MCF 10A (cell line): ENCODE results near the gene TMOD4. TPM values are rescaled to one million over a fixed set of nuclear protein-coding genes. Genes with fewer than 3 reads are reported as not detected.

Experiments
- BruUV-seq: library from RNA; stranded (reverse); fragments of 400-500 nt; replicated peaks from 2 replicates; lab custom pipeline; 2021; lab: Mats Ljungman, UMichigan
- CTCF ChIA-PET: fragments of 300-600 bp; sonication (Branson Sonifier 250); formaldehyde crosslinking; extraction: SDS; loops from one replicate; lab custom pipeline; 2021; ENCODE audit warnings: antibody characterized with exemption, inconsistent platforms; lab: Yijun Ruan, JAX
- POLR2A ChIA-PET: fragments of 300-600, 350-650 bp; sonication (Branson Sonifier 250); formaldehyde crosslinking; extraction: SDS; loops from one replicate; lab custom pipeline; 2020; ENCODE audit warnings: antibody characterized with exemption, inconsistent platforms; lab: Yijun Ruan, JAX
- DNase-seq: peaks from one replicate; pipeline ENCODE4 v3.0.0-alpha.2; 2018; ENCODE audit not compliant: unreplicated experiment
- H3K27ac Mint-ChIP-seq: one replicate; pipeline ENCODE4 v1.8.0; 2022; ENCODE audit warnings: mild to moderate bottlenecking, low read depth, mixed read lengths; ENCODE audit not compliant: unreplicated experiment
- H3K27me3 Mint-ChIP-seq: one replicate; pipeline ENCODE4 v1.8.0; 2022; ENCODE audit warnings: mixed read lengths; ENCODE audit not compliant: insufficient read depth, unreplicated experiment
- H3K36me3 Mint-ChIP-seq: one replicate; pipeline ENCODE4 v1.8.0; 2022; ENCODE audit warnings: mild to moderate bottlenecking, moderate library complexity, mixed read lengths; ENCODE audit not compliant: insufficient read depth, unreplicated experiment
- H3K4me1 Mint-ChIP-seq: one replicate; pipeline ENCODE4 v1.8.0; 2022; ENCODE audit warnings: mixed read lengths; ENCODE audit not compliant: insufficient read depth, unreplicated experiment
- H3K4me3 Mint-ChIP-seq: one replicate; pipeline ENCODE4 v1.8.0; 2022; ENCODE audit warnings: mild to moderate bottlenecking, moderate library complexity, mixed read lengths; ENCODE audit not compliant: unreplicated experiment
- H3K9me3 Mint-ChIP-seq: one replicate; pipeline ENCODE4 v1.8.0; 2022; ENCODE audit warnings: mixed read lengths; ENCODE audit not compliant: unreplicated experiment
- CTCF ChIP-seq: fragments of 200-600 bp; IDR thresholded peaks from one replicate; pipeline ENCODE4 v1.8.0; 2022; ENCODE audit warnings: antibody characterized with exemption, mild to moderate bottlenecking; ENCODE audit not compliant: unreplicated experiment
- intact Hi-C: fragments of 100-400 bp; cut with micrococcal nuclease; formaldehyde crosslinking; loops from 2 replicates; pipeline ENCODE4 v1.14.1; 2022
- total RNA-seq: library from RNA; stranded (reverse); gene quantifications from 2 replicates; pipeline ENCODE4 v1.2.3, GENCODE V29; 2022

The TMOD4 gene
- total RNA-seq, 1 experiment from 2014 or later, result not detected

GRCh38 chr1:151166505-151166956 is 9.2 kb downstream of the TMOD4 start:
- CTCF ChIA-PET, result interaction anchor here (0.5 to 2.4 kb wide), 8 partner anchors 21 to 596 kb away, joined by 3 to 12 read pairs (median 4); partner anchors contain the start of gene VPS72
- BruUV-seq, result no TSS peak
- intact Hi-C loops, result no loop called here
- DNase-seq, result peak; percentile 56
- no peaks in the 10 kb centered on the region for H3K27me3 Mint-ChIP-seq
- H3K27ac Mint-ChIP-seq, result peak overlapping the region; percentile 97
- POLR2A ChIA-PET, result interaction anchor here (0.6 to 4.8 kb wide), 32 partner anchors 8 to 860 kb away, joined by 3 to 91 read pairs (median 4); partner anchors contain the start of genes C1orf56, MINDY1, PI4KB and PIP5K1A
- H3K4me1 Mint-ChIP-seq, result peaks cover 25% of the 10 kb centered on the region
- H3K36me3 Mint-ChIP-seq, result peaks cover 36% of the 10 kb centered on the region
- no peaks in the 10 kb centered on the region for H3K9me3 Mint-ChIP-seq
- H3K4me3 Mint-ChIP-seq, result peak overlapping the region; percentile 87
- TF ChIP-seq CTCF, result no peak

- Mint-ChIP-seq H3K36me3 (peaks cover 40% of the 10 kb centered on the region), H3K4me3 (peak within 1 kb of the TSS; percentile 87), H3K27ac (peak within 1 kb of the TSS; percentile 97), H3K9me3 (no peaks in the 10 kb centered on the region), H3K4me1 (peaks cover 25% of the 10 kb centered on the region), H3K27me3 (no peaks in the 10 kb centered on the region)
- peak; percentile 100 for DNase-seq
- ChIA-PET CTCF (interaction anchor here (0.5 to 2.4 kb wide), 7 partner anchors 9 to 142 kb away, joined by 3 to 12 read pairs (median 4); partner anchors contain the start of genes TNFAIP8L2 and VPS72), POLR2A (interaction anchor here (0.6 to 4.8 kb wide), 40 partner anchors 8 to 792 kb away, joined by 3 to 91 read pairs (median 4); partner anchors contain the start of genes C1orf56, MINDY1, PI4KB and PIP5K1A)
- TSS peak; percentile 72 for BruUV-seq
- intact Hi-C loops, result no loop called here
- TF ChIP-seq CTCF, result no peak
Measured at GRCh38 chr1:151165738-151166504, 9.9 kb downstream of the TMOD4 start, which contains the start of the genes LYSMD1 and SCNM1. Gene LYSMD1 (minus strand): TSS chr1:151165902. CDS start chr1:151165258, 644 bp downstream. Gene SCNM1 (plus strand): TSS chr1:151166144. CDS start chr1:151166153, 9 bp downstream.

- TSS peak; percentile 44 for BruUV-seq
- Mint-ChIP-seq H3K36me3 (peaks cover 46% of the 10 kb centered on the region), H3K9me3 (no peaks in the 10 kb centered on the region), H3K27me3 (no peaks in the 10 kb centered on the region), H3K4me1 (peaks cover 25% of the 10 kb centered on the region), H3K4me3 (peak overlapping the region; percentile 87), H3K27ac (peak overlapping the region; percentile 97)
- peak; percentile 32 for DNase-seq
- TF ChIP-seq CTCF, result no peak
- ChIA-PET CTCF (interaction anchor here (0.7 to 2.4 kb wide), 5 partner anchors 9 to 25 kb away, joined by 3 to 12 read pairs (median 4); partner anchors contain the start of genes TMOD4, TNFAIP8L2 and VPS72), POLR2A (interaction anchor here (0.6 to 4.8 kb wide), 20 partner anchors 9 to 284 kb away, joined by 3 to 91 read pairs (median 4); partner anchors contain the start of genes C1orf56, GABPB2, MINDY1 and PSMD4)
- intact Hi-C loops, result no loop called here
Measured at GRCh38 chr1:151165281-151165737, 10.5 kb downstream of the TMOD4 start.
